LNCaP clone FGC (cell line): ENCODE measurements around the gene EWSR1.
A peak's percentile ranks its signal among the peaks of the same experiment; 100 is the strongest.

Source experiments
- DNase-seq: peaks from one replicate; pipeline ENCODE4 v3.0.0-alpha.2; 2011; ENCODE audit warnings: low read depth
- H3K4me3 ChIP-seq: 2 replicates; pipeline ENCODE4 v1.5.1; 2011; ENCODE audit warnings: mild to moderate bottlenecking, low read depth, low read length, control low read depth
- TF ChIP-seq, protein P1 (sequence below): IDR thresholded peaks from 2 replicates; pipeline ENCODE4 v1.5.1; 2012; ENCODE audit warnings: mild to moderate bottlenecking; ENCODE audit not compliant: control insufficient read depth, insufficient read depth; ENCODE audit errors: extremely low read depth

EWSR1 gene

DNA sequence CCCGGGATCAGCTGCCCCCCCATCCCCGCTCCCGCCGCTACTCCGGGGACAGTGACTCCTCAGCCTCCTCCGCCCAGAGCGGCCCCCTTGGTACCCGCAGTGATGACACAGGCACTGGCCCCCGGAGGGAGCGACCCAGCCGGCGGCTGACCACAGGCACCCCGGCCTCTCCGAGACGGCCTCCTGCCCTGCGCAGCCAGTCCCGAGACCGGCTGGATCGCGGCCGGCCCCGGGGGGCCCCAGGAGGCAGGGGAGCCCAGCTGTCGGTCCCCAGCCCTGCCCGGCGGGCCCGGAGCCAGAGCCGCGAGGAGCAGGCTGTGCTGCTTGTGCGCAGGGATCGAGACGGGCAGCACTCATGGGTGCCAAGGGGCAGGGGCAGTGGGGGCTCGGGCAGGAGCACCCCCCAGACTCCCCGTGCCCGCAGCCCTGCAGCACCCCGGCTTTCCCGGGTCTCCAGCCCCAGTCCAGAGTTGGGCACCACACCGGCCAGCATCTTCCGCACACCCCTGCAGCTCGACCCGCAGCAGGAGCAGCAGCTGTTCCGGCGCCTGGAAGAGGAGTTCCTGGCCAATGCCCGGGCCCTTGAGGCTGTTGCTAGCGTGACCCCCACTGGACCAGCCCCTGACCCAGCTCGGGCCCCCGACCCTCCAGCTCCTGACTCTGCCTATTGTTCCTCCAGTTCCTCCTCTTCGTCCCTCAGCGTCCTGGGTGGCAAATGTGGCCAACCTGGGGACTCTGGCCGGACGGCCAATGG, 43.6 kb downstream of the EWSR1 start:
- TF ChIP-seq, protein P1, sequence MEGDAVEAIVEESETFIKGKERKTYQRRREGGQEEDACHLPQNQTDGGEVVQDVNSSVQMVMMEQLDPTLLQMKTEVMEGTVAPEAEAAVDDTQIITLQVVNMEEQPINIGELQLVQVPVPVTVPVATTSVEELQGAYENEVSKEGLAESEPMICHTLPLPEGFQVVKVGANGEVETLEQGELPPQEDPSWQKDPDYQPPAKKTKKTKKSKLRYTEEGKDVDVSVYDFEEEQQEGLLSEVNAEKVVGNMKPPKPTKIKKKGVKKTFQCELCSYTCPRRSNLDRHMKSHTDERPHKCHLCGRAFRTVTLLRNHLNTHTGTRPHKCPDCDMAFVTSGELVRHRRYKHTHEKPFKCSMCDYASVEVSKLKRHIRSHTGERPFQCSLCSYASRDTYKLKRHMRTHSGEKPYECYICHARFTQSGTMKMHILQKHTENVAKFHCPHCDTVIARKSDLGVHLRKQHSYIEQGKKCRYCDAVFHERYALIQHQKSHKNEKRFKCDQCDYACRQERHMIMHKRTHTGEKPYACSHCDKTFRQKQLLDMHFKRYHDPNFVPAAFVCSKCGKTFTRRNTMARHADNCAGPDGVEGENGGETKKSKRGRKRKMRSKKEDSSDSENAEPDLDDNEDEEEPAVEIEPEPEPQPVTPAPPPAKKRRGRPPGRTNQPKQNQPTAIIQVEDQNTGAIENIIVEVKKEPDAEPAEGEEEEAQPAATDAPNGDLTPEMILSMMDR, result no peak
- no peak overlapping the region for H3K4me3 ChIP-seq
- no peak for DNase-seq

DNA sequence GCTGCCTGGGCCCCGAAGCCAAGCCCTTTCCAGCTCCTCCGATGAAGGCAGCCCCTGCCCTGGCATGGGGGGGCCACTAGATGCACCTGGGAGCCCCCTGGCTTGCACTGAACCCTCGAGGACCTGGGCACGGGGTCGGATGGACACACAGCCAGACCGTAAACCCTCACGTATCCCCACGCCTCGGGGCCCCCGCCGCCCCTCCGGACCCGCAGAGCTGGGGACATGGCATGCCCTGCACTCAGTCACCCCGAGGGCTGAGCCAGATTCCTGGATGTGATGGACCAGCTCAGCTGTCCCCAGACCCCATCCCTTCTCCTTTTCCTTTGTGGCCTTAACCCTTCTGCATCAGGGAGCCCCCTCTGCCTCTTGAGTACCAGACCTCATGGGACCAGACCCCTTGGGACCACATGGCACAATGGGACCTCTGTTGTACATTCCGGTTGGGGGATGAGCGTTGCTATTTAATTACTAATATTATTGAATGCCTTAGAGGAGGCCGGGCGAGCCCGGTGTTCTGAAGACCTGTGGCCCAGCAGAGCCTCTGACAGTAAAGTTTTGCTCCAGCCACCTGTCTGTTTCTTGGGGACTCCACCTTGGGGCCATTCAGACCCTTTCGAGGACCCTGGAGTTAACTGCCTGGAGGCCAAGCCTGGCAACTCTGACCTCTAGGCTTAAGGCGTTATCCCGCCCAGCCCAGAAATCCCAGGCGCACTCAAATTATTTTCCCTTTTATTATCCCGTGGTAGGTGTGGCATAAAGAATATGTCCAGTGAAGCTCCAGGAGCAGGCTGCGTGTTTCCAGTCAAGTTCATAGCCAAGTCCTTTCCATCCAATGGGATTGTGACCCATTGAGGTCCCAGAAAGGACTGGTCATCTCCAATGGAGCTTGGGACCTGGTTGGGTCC, 44.4 kb downstream of the EWSR1 start:
- DNase-seq, result no peak
- TF ChIP-seq, protein P1, result no peak
- H3K4me3 ChIP-seq, result no peak overlapping the region

DNA sequence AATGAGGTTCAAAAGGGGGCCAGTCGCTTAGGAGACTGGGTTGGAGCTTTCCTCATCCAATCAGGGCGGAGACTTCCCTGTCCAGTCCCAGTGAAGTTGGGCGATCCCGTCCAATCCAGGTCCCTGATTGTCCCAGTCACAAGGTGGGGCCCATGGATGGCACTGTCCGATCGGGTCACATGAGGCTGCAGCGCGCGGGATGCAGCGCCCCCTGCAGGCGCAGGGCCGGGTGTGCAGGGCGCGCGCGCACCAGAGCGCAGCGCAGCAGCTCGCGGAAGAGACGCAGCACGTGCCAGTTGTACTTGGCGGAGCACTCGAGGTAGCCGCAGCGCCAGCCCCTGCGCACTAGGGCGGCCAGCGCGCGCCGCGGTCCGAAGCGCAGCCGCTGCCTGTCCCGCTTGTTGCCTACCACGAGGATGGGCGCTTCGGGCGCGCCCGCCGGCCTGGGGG, 45.1 kb downstream of the EWSR1 start:
- no peak overlapping the region for H3K4me3 ChIP-seq
- TF ChIP-seq, protein P1, result peak; percentile 20; the same call in 1 of the 2 replicates
- no peak for DNase-seq

DNA sequence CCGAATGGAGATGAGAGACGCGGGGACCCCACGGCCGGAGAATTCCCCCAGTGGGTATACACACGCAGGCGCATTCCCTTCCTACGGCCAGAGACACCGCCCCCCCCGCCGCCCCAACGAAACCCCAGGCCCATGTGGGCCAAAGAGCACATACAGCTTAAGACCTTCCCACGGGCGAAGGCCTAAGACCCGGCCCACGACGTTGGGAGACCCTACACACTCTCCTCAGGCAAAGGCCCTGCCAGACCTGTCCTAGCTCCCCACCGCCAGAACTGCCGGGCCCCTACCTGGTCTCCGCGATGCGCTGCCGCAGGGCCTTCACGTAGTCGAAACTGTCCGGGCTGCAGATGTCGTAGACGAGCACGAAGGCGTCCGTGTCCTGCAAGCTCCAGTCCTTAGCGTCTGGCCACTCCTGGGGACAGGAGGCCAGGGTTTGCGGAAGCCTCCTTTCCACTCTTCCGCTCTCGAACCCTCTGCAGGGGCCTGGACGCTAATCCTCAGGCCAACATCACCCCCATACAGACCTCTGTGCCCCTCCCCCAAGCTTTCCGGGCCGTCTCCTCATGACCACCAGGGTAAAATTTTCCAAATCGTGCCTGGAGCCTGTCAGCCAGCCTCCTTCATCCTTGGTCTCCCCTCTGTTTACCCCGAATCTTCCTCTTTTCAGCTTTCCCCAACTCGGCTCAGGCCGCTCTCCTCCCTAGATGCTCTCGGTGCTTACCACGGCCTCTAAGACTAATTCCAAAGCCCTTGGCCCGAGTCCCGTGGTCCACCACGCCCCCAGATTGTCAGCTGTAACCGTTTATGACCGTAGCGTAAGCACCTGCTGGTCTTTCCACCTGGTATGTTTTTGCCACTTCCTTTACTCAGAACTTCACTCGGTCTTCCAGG, 45.8 kb downstream of the EWSR1 start:
- no peak for DNase-seq
- no peak overlapping the region for H3K4me3 ChIP-seq
- TF ChIP-seq, protein P1, result no peak

DNA sequence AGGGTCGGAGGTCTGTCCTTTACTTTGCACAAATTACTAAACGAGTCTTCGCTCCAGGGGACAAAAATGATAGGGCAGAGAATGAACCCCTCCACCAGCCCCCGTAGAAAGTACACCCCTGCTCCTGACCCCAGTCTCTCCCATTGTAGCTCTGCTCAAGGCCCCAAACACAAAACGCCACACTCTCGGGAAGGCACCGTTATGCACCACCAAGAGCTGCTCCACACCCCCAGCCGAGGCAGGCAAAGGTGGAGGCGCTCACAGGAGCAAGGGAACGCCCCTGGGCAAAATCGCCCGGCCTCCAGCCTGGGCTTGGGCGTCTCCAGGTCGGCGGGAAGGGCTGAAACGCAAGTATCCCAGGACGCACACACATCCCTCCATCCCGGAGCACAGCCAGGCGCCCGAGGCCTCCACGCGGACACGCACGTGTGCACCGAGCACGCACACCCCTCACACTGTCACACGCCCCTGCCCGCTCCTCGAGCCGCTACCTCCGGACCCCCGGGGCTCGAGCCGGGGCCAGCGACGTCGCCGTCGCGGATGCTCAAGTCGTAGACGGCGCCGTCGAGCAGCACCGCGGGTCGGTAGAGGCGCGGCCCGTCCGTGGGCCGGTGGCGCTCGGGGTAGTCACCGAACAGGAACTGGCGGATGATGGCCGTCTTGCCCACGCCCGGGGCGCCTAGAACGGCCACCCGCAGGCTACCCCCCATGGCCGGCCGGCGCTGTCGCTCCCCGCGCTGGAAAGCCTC, 46.6 kb downstream of the EWSR1 start:
- no peak for DNase-seq
- H3K4me3 ChIP-seq, result no peak overlapping the region
- TF ChIP-seq, protein P1, result no peak
